ENCODE data around the gene ATG9A.

DNA sequence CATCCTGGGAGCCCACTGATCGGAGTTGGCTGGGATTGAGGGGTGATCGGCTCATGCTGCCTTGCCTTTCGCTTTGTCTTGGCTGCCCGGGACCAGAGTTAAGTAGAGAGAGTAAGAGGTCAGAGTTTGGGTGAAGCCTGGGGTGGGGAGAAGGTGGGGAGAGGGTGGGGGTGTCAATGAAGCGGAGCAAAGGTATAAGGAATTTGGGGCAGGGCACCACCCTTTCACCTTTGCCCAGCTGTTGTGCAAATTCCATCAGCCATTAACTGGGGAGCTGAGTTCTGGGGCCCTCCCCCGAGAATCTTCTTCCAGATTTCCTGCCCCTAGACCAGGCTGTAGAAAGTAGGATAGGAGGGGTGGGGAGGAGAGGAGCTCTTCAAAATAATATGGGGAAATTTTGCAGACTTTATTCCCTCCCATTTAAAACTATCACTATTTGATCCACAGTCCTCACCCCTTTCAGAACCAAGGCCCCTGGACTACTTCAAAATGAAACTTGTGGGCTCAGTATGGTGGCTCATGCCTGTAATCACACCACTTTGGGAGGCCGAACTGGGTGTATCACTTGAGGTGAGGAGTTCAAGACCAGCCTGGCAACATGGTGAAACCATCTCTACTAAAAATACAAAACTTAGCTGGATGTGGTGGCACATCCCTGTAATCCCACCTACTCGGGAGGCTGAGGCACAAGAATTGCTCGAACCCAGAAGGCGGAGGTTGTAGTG lies 59.3 kb downstream of the ATG9A start, which contains the start of gene SLC23A3:
- TF ChIP-seq, protein P1, sequence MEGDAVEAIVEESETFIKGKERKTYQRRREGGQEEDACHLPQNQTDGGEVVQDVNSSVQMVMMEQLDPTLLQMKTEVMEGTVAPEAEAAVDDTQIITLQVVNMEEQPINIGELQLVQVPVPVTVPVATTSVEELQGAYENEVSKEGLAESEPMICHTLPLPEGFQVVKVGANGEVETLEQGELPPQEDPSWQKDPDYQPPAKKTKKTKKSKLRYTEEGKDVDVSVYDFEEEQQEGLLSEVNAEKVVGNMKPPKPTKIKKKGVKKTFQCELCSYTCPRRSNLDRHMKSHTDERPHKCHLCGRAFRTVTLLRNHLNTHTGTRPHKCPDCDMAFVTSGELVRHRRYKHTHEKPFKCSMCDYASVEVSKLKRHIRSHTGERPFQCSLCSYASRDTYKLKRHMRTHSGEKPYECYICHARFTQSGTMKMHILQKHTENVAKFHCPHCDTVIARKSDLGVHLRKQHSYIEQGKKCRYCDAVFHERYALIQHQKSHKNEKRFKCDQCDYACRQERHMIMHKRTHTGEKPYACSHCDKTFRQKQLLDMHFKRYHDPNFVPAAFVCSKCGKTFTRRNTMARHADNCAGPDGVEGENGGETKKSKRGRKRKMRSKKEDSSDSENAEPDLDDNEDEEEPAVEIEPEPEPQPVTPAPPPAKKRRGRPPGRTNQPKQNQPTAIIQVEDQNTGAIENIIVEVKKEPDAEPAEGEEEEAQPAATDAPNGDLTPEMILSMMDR (IDR thresholded peaks at IDR 0.05; ENCODE audit: insufficient read depth, low read depth, low read length): no peak
- no peak for TF ChIP-seq EZH2 (IDR thresholded peaks at IDR 0.05; ENCODE audit: insufficient read depth, low read length)

Data from astrocyte (in vitro differentiated cells and primary cell).